Chondrocyte (in vitro differentiated cells): Measurements from ENCODE around the gene SEC24D. TPM values are rescaled to one million over a fixed set of nuclear protein-coding genes. Genes with fewer than 3 reads are reported as not detected.
A peak's percentile ranks its signal among the peaks of the same experiment; 100 is the strongest.

ENCODE experiments used
- DNase-seq: peaks from one replicate; pipeline ENCODE4 v3.0.0; 2021; ENCODE audit warnings: mixed read lengths, low spot score
- H3K27ac Mint-ChIP-seq: one replicate; pipeline ENCODE4 v1.8.0; 2021; ENCODE audit warnings: mild to moderate bottlenecking, moderate library complexity, mixed read lengths; ENCODE audit not compliant: unreplicated experiment
- H3K27me3 Mint-ChIP-seq: 2 replicates; pipeline ENCODE4 v1.8.0; 2021; ENCODE audit warnings: low read depth, mixed read lengths
- H3K36me3 Mint-ChIP-seq: 2 replicates; pipeline ENCODE4 v1.8.0; 2021; ENCODE audit warnings: low read depth, mixed read lengths
- H3K4me1 Mint-ChIP-seq: 2 replicates; pipeline ENCODE4 v1.8.0; 2021; ENCODE audit warnings: low read depth, mild to moderate bottlenecking, mixed read lengths
- H3K4me3 Mint-ChIP-seq: one replicate; pipeline ENCODE4 v1.8.0; 2021; ENCODE audit warnings: mild to moderate bottlenecking, moderate library complexity, mixed read lengths; ENCODE audit not compliant: unreplicated experiment
- H3K9me3 Mint-ChIP-seq: 2 replicates; pipeline ENCODE4 v1.8.0; 2021; ENCODE audit warnings: low read depth, mixed read lengths
- total RNA-seq: library from RNA; stranded (reverse); gene quantifications from 3 replicates; pipeline ENCODE4 v1.2.1, GENCODE V29; 2021
- TF ChIP-seq, protein P1 (sequence below): fragments of 200-600 bp; sonication (generic); IDR thresholded peaks from 2 replicates; pipeline ENCODE4 v1.5.0; 2021; ENCODE audit warnings: antibody characterized with exemption, mild to moderate bottlenecking, moderate library complexity

The SEC24D gene
- total RNA-seq, 1 donor from 2014 or later = 204 TPM

DNA sequence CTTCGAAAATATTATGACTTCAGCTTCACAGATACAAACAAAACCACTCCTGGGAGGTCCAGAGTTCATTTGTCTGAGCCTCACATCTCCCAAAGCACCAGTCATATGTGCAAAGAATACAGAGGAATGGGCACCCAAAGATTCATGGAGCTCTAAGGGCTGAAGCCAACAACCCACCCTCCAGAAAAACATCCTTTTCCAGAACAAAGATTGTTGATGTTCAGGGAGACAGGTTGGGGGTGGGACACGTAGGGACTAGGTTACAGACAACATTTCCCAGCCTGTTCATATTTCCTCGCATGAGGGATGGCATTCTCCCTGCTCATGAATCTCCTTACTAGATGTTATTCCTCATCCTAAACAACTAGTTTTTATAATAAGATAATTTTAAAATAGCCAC lies 79.5 kb downstream of the SEC24D start:
- Mint-ChIP-seq H3K4me1 (peaks cover 85% of the 10 kb centered on the region), H3K4me3 (no peak overlapping the region), H3K27ac (no peak overlapping the region), H3K9me3 (no peaks in the 10 kb centered on the region), H3K27me3 (no peaks in the 10 kb centered on the region), H3K36me3 (peaks cover 41% of the 10 kb centered on the region)
- DNase-seq = no peak
- TF ChIP-seq, protein P1, sequence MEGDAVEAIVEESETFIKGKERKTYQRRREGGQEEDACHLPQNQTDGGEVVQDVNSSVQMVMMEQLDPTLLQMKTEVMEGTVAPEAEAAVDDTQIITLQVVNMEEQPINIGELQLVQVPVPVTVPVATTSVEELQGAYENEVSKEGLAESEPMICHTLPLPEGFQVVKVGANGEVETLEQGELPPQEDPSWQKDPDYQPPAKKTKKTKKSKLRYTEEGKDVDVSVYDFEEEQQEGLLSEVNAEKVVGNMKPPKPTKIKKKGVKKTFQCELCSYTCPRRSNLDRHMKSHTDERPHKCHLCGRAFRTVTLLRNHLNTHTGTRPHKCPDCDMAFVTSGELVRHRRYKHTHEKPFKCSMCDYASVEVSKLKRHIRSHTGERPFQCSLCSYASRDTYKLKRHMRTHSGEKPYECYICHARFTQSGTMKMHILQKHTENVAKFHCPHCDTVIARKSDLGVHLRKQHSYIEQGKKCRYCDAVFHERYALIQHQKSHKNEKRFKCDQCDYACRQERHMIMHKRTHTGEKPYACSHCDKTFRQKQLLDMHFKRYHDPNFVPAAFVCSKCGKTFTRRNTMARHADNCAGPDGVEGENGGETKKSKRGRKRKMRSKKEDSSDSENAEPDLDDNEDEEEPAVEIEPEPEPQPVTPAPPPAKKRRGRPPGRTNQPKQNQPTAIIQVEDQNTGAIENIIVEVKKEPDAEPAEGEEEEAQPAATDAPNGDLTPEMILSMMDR = no peak

DNA sequence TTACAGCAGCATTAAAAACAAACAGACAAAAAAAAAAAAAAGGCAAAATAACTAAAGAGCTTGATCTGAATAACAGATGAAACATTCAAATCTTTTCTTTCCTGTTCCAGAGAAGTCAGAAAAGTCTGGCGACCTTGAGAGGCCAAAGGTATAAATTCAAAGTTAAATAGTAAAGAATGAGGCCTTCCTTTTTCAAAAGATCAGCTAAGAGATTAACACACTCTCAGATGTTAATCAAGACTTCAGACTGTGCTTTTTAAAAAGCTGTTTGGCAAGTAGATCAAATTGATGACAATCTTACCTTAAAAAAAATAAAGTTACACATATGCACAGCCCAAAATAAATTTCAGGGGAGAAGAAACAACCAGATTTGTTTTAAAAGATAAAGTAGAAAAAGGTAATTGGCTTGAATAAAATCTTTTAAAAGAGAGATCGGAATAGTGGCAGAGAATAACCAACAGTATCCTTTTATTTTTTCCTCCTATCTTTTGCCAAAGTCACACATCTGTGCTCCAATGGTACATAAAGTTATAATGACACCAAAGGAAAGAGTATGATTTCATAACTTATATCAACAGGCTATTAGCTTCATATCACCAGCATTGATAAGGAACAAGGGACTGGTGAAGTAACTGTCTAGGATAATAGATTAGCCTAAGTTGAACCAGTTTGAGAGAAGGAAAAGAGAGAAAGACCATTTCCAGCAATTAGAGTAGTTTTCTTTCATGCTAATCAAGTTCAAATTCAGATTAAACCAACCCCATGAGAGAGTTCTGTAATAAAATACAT lies 80.3 kb downstream of the SEC24D start:
- H3K4me3 Mint-ChIP-seq = no peak overlapping the region
- no peak for DNase-seq
- H3K36me3 Mint-ChIP-seq = peaks cover 40% of the 10 kb centered on the region
- H3K27me3 Mint-ChIP-seq = no peaks in the 10 kb centered on the region
- TF ChIP-seq, protein P1 = no peak
- peaks cover 79% of the 10 kb centered on the region for H3K4me1 Mint-ChIP-seq
- no peaks in the 10 kb centered on the region for H3K9me3 Mint-ChIP-seq
- H3K27ac Mint-ChIP-seq = peak overlapping the region; percentile 18

DNA sequence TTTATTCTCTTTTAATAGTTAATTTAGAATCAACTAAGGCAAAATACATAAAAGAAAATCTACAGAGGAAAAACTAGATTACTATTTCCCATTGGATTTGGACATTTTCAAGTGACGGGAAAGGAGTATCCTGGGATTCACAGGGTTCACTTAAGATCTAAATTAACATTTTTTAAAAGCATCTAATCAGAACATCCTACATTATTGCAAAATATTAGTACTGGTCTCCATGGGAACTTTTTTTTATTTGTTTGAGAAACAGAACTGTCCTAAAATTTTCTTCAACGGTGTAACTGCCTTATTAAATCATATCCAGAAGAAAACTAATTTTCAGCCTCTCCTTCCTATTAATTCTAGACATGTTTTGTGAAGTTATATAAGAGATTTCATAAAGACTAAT lies 81.0 kb downstream of the SEC24D start:
- DNase-seq = no peak
- peaks cover 73% of the 10 kb centered on the region for H3K4me1 Mint-ChIP-seq
- H3K36me3 Mint-ChIP-seq = peaks cover 38% of the 10 kb centered on the region
- no peaks in the 10 kb centered on the region for H3K9me3 Mint-ChIP-seq
- TF ChIP-seq, protein P1 = no peak
- peak overlapping the region; percentile 27 for H3K27ac Mint-ChIP-seq
- no peaks in the 10 kb centered on the region for H3K27me3 Mint-ChIP-seq
- no peak overlapping the region for H3K4me3 Mint-ChIP-seq

DNA sequence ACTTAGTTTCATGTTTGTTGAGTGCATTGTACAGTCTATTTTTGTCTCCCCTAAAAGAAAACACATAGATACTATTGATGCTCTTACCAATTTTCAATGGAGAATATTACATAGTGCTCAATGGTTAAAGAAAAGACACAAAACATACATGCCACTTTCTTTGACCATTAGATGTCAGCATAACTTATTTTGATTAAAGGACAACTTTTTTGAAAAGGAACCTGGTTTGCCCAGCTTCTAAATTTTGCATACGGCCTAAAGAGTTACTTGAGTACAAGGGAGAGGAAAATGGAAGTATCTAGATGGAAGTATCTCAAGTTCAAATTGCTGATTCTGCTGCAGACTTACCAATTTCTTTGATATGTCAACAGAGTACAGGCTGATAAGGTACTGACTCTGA lies 82.2 kb downstream of the SEC24D start:
- TF ChIP-seq, protein P1 = peak; percentile 54
- peaks cover 65% of the 10 kb centered on the region for H3K4me1 Mint-ChIP-seq
- H3K27ac Mint-ChIP-seq = peak overlapping the region; percentile 50
- H3K9me3 Mint-ChIP-seq = no peaks in the 10 kb centered on the region
- H3K27me3 Mint-ChIP-seq = no peaks in the 10 kb centered on the region
- H3K36me3 Mint-ChIP-seq = peaks cover 36% of the 10 kb centered on the region
- no peak overlapping the region for H3K4me3 Mint-ChIP-seq
- no peak for DNase-seq

DNA sequence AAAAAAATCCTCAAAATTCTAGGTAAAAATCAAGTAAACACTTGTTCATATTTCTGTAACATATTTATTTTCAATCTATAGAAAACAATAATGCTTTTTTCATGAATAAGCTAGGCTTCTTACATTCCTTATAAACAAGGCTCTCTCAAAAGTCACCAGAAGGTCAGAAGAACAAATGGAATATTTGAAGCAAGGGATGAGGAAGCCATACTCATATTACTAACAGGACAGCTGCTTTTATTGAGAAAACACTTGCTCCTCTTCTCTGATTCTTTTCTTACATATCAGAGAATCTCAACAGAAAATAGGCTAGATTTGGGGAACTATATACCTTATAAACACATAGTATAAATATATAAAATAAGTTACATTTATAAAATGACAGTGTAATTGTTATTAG lies 82.8 kb downstream of the SEC24D start:
- H3K9me3 Mint-ChIP-seq = no peaks in the 10 kb centered on the region
- H3K4me1 Mint-ChIP-seq = peaks cover 61% of the 10 kb centered on the region
- TF ChIP-seq, protein P1 = no peak
- DNase-seq = no peak
- H3K27ac Mint-ChIP-seq = peak overlapping the region; percentile 49
- H3K36me3 Mint-ChIP-seq = peaks cover 36% of the 10 kb centered on the region
- H3K4me3 Mint-ChIP-seq = no peak overlapping the region
- no peaks in the 10 kb centered on the region for H3K27me3 Mint-ChIP-seq
